HG02840 (cell line): ENCODE results near the gene MAP3K1.

Experiments used
- ATAC-seq: cut with Tn5 transposase; IDR thresholded peaks from one replicate; pipeline ENCODE4 v1.9.1; 2021; ENCODE audit warnings: mild to moderate bottlenecking, moderate library complexity, moderate number of reproducible peaks; ENCODE audit not compliant: unreplicated experiment, low FRiP score

Gene MAP3K1

DNA sequence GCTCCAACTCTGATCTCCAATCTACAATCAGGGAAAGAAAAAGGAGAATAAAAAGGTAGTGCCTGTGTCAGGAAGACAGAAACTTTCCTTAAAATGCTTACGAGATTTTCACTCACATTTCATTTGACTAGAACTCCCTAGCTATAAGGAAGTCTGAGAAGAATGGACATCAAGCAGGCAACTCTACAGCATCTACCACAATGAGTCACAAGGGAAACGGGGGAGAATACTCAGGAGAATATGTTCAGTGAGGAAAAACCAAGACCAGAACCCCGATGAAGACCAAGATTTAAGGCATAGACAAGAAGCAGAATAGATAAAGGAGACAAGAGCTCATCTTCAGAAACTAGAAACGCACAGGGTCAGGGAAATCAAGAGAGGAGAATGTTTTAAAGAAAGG is 85.0 kb downstream of the MAP3K1 start:
- ATAC-seq = no peak

GRCh38 chr5:56900858-56901578 is 85.7 kb downstream of the MAP3K1 start:
- ATAC-seq = no peak

GRCh38 chr5:56908942-56909293 is 93.6 kb downstream of the MAP3K1 start:
- ATAC-seq = no peak

DNA sequence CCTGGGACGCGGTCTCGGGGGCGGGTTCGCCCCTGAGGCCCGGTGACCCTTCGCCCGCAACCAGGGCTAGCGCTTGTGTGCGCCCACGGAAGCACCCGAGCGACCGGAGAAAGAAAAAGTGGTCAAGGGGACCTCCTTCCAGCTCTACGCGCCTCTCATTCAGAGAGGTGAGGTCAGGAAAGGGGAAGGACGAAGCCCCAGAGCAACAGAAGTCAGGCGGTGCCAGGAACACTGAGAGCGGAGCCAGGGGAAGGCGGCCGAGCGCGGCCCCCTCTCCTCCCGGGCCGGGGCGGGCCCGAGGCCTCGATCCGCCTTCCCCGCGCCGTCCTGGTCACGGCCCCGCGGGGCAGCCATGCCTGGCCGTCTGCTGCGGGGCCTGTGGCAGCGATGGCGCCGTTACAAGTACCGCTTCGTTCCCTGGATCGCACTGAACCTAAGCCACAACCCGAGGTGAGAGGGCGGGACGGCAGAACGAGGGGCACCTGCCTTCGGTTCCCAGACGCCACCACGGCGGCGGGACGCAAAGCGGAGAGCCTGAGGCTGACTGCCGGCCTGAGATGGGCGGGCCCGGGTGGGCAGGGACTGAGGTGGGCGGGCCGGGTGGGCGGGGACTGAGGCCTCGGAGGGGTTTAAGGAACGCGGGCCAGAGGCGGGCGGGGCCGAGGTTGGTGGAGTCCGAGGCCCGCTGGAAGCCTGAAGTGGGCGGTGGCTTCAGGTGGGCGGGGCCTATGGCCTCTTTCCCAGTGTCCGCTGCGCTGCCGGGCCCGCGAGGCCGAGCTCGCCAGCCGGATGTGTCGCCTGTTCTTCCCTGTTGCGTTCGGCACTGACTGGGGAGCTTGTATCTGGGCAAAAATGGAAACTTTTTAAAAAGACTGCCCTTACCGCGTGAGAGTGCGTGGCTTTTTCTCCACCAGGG is 94.2 kb downstream of the MAP3K1 start, which contains the start of gene SETD9:
Gene SETD9 (plus strand): TSS at position 303 of the 916 bp plus-strand sequence. CDS start 50 bp downstream, at position 353.
- ATAC-seq = peak; percentile 87

DNA sequence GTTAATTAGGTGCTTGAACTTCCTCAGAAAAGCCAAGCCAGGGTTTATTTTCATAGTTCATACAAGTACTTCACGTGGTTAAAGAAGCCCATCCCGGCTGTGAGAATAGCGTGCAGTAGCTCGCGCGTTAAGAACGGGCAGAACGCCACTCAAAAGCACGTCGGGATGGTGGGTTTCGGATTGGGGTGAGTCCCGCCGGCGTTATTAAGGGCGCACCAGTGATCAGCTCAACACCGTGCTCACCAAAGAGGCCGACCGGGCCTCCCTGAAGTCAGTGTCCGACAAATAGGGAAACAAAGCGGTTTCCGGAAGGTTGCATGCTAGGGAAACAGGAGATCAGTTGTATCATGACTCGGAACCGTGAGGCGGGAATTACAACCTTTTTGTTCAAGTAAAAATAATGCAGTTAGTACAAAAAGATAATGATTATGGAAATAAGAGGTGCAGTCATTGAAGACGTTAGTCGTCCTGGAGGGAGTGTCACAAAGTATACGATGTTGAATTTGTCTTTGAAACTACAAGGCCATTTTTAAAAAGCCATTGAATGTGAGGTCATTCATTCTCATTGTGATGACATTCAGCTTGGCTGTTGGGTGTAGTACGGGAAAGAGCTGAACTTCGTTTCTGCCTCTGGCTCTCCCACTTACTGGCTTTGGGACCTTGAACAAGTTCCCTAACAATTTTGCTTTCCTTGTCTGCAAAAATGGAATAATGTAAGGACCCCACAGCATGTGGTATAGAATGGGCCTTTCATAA is 95.0 kb downstream of the MAP3K1 start:
- peak; percentile 20 for ATAC-seq

DNA sequence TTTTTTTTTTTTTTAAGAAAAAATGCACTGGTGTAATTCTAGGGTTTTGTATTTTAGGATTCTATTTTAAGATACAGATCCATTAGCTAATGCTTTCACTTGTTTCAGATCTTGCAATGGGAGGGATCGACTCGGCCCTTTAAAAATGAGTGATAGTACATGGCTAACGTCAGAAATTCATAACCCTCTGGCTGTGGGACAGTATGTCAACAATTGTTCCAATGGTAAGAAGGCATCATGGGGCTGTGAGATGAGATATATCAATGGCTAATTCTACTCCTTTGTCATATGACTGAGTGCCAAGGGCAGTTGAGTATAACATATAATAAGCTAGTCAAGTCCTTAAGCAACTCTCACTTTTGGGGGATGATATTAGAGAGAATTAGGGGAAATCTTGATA is 98.4 kb downstream of the MAP3K1 start:
- no peak for ATAC-seq

DNA sequence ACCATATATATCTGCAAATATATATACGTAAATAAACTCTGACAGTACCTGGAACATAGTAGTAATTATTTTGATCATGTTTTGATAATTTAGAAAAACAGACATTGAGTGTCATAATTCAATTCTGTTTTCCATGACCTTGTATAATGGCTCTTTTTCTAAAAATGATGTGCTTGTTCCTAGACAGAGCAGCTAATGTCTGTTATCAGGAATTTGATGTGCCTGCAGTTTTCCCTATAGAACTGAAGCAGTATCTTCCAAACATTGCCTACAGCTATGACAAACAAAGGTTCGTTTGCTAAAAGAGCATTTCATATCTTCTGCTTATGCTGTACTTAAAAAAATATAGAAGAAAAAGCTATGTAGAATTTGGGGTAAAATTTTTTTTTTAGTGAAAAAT is 99.3 kb downstream of the MAP3K1 start:
- no peak for ATAC-seq

- ATAC-seq = no peak
Observed at GRCh38 chr5:56917534-56917933, 102.2 kb downstream of the MAP3K1 start.

DNA sequence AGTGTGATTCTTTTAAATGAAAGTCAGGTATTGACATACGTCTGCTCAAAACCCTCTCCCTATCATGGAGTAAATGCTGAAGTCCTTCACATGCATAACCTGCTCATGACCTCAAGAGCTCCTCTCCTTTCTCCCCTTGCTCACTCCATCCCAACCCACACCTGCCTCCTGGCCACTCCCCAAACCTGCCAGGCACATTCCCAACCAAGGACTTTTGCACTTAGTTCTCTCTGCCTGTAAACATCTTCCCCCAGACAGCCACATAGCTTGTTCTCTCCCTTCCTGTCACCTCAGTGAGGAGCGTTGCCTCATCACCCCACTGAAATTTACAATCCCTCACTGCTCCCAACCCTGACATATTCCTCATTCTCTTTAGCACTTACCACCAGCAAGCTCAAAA is 102.7 kb downstream of the MAP3K1 start:
- no peak for ATAC-seq

- ATAC-seq = no peak
Observed at GRCh38 chr5:56919942-56920662, 104.8 kb downstream of the MAP3K1 start.

GRCh38 chr5:56922922-56923321 is 107.6 kb downstream of the MAP3K1 start:
- no peak for ATAC-seq

DNA sequence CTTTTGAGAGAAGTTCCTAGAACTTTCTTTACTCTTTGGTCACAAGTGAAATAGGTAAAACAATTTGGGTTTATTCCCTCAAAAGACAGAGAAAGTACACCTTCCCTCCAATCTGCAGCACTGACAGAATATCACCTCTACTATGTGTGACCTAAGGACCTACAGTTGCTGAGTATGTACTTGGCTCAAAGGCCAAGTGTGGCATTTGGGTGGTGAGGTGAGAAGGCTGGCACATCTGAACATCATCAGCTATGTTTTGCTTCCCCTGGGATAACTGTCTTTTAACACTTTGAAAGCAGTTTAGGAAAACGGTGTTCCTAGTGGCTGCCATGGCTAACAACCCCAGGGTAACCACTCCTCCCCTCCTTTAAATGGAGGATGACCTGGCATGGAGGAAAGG is 119.0 kb downstream of the MAP3K1 start:
- no peak for ATAC-seq

DNA sequence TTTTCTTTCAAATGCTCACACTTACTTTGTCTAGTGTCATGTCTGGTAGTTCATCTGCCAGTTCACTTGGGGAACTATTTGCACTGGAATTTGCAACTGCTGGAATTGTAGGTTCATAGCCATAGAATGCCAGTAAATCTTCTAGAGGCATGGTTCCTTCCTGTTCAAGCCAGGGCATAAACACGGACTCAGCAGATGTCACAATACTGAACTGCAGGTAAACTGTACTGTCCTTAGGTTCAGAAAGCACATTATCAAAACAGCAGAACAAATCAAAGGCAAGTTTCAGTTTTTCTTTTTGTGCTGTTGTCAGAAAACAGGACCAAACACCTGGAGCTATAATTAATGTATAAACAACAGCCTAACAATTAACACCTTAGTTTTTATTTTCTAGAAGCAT is 123.5 kb downstream of the MAP3K1 start:
- ATAC-seq = no peak

DNA sequence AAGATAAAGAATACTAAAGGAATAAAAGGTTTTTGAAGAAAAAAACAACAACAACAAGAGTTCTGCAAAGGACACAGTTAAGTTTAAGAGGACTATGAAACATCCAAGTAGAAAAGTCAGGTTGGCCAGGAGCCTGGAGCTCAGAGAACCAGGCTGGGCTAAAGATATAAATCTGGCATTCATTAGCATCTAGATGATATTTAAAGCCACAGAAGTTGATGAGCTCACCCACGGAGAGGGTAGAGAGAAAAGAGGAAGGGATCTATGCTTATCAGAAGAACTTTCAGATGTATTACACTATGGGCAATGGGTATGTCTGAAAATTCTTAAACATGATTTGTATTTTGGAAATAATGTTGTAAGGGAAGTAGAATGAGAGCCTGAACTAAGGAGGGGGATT is 126.6 kb downstream of the MAP3K1 start:
- ATAC-seq = no peak
